Medulla oblongata (tissue), 1 donor: ENCODE data around the gene ZKSCAN1.
"Not testable (repeated sequence)": the region's sequence is repeated elsewhere in the genome, so short reads cannot be mapped to it uniquely, and the experiment has no call there.

Source experiments
- DNase-seq: peaks from one replicate; pipeline ENCODE4 v3.0.0-alpha.2; 2015; ENCODE audit errors: extremely low spot score

The ZKSCAN1 gene

GRCh38 chr7:100000239-100000638, 15.2 kb upstream of the ZKSCAN1 start:
- DNase-seq = no peak

DNA sequence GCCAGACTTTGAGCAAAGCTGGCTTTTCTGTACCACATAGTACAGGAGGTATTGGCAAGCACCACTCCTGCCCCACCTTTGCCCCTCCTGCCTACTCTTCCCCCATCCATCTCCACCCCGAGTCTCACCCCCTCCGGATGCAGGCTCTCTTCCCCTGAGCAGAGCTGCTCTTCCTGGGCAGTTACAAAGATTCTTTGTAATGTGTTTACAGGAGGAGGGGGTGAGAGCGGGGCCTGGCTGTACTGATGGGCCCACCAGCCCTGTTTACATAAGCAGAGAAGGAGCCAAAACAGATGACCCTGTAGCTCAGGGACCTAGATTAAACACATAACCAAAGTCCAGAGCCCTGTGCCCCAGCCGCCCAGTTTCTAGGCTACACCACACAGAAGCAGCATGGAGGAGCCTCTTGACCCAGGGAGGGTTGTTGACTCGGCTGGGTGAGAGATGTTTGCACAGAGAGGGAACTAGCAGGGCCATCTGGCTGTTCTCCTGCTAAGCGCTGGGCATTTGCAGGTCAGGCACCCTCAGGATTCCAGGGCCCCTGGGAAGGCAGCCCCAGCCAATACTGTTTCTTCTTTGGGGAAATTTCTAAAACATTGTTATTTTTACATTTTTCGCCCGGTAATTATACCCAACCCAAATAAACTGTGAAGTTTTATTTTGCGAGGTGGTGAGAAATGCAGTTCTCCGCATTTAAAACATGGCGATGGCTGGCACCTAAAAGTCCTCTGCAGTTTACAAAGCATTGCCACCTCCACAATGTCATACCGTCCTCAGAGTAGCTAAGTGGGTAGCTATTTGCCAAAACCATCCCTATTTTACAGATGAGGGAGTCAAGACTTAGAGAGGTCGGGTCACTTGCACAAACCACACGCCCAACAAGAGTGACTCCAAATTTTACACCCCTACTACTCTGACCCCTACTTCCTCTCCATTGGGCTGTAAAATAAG, 11.4 kb upstream of the ZKSCAN1 start:
- DNase-seq = peak; percentile 77

GRCh38 chr7:100007887-100008286, 7.5 kb upstream of the ZKSCAN1 start:
- DNase-seq = no peak

GRCh38 chr7:100008525-100008924, 6.9 kb upstream of the ZKSCAN1 start:
- no peak for DNase-seq

DNA sequence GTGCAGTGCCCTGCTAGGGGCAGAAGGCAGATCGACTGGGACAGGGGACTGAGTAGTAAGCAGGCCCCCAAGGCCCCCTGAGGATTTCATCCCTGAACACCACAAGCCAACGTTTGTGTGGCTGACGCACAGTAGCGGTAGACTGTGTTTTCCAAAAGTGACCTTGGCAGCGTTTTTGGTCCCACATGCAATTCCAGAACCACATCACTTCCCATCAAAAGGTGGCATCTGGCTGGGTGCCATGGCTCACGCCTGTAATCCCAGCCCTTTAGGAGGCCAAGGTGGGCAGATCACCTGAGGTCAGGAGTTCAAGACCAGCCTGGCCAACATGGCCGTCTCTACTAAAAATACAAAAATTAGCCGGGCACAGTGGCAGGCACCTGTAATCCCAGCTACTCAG, 5.4 kb upstream of the ZKSCAN1 start:
- not testable (repeated sequence) for DNase-seq

DNA sequence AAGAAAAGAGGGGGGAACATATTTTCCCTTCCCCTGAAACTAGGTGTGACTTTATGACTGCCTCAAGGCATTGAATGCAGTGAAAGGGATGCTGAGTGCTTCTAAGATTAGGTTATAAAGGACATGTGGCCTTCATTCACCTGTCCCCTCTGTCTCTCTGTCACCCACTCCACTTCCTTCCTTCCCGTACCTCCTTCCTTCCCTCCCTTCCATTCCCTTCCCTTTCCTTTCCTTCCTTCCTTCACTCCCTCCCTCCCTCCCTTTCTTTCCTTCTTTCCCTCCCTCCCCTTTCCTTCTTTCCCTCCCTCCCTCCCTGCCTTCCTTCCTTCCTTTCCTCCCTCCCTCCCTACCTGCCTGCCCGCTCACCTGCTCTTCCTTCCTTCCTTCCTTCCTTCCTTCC, 4.5 kb upstream of the ZKSCAN1 start:
- DNase-seq = no peak

GRCh38 chr7:100011516-100011915, 3.9 kb upstream of the ZKSCAN1 start:
- no peak for DNase-seq

- DNase-seq = not testable (repeated sequence)
Measured at GRCh38 chr7:100012385-100013327, 2.7 kb upstream of the ZKSCAN1 start.

DNA sequence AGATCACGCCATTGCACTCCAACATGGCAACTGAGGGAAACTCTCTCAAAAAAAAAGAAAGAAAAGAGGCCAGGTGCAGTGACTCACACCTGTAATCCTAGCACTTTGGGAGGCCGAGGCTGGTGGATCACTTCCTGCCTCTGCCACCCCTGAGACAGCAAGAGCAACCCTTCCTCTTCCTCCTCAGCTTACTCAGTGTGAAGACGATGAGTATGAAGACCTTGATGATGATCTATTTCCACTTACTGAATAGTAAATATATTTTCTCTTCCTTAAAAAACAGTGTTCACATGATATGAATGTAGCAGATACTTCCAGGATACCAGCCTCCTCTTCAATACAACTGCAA, 2.1 kb upstream of the ZKSCAN1 start:
- DNase-seq = no peak

GRCh38 chr7:100016215-100016901, 962 bp downstream of the ZKSCAN1 start:
- DNase-seq = peak; percentile 94

- DNase-seq = no peak
Measured at GRCh38 chr7:100017300-100017699, 1.9 kb downstream of the ZKSCAN1 start.

DNA sequence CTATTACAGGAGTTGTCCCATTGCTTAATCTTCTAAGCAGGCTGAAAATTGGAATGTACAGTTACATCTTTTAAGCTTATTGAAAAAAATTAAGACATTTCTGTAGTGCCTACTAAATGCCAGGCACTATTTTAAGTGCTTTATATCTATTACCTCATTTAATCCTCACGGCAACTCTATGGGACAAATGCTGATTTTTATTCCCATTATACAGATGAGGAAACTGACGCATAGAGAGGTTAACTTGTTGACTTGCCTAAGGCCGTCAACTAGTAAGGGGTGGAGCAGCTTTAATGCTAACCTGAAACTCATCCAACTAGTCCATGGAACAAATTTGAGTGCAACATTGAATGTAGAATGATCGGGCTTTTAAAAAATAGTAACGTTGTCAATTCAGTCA, 2.5 kb downstream of the ZKSCAN1 start:
- no peak for DNase-seq

- DNase-seq = no peak
Measured at GRCh38 chr7:100019908-100020307, 4.5 kb downstream of the ZKSCAN1 start.

GRCh38 chr7:100021297-100021696, 5.9 kb downstream of the ZKSCAN1 start:
- DNase-seq = no peak

- no peak for DNase-seq
Measured at GRCh38 chr7:100022621-100023020, 7.2 kb downstream of the ZKSCAN1 start.

GRCh38 chr7:100023526-100023925, 8.1 kb downstream of the ZKSCAN1 start:
- DNase-seq = no peak

GRCh38 chr7:100024020-100024619, 8.7 kb downstream of the ZKSCAN1 start:
- DNase-seq = no peak

GRCh38 chr7:100027197-100027596, 11.8 kb downstream of the ZKSCAN1 start:
- DNase-seq = no peak

- DNase-seq = no peak
Measured at GRCh38 chr7:100029596-100029995, 14.2 kb downstream of the ZKSCAN1 start.

GRCh38 chr7:100033526-100033925, 18.1 kb downstream of the ZKSCAN1 start:
- DNase-seq = no peak

DNA sequence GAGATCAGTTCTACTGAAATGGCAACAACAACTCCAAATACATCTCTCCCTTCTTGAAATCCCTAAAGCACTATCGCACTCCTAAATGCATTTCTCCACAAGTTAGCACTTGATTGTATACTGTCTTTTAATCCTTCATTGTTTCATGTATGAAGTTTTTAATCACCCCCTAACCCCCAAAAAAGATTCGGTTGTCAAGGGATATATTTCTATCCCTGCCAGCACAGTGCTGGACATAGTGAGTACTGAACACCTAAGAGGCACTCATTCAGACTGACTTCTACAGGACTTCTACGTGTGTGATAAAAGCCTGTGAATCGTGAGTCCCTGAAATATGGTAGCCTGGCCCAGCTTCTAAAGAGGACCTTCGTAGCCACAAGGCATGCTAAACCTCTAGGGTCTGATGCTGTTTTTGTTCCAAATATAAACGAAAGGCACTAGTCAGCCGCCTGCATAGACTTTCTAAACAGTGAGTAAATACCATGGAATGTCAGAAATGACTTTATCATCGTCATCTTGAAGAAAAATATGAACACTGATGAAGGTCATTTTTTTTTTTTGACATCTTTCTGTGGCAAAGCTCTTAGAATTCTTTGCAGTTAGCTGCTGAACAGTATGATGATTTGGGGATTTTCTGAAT, 19.6 kb downstream of the ZKSCAN1 start:
- no peak for DNase-seq
